K562 (cell line): ENCODE results near the gene TMEM271. TPM values are rescaled to one million over a fixed set of nuclear protein-coding genes. Genes with fewer than 3 reads are reported as not detected.
"Not testable (repeated sequence)": the region's sequence is repeated elsewhere in the genome, so short reads cannot be mapped to it uniquely, and the experiment has no call there.

Experiments used
- ATAC-seq: fragments of 200-7000 bp; cut with Tn5 transposase; 3 replicates; pipeline ENCODE4 v1.9.1; 2020; ENCODE audit warnings: moderate library complexity
- BruUV-seq: library from RNA; stranded (reverse); fragments of 400-500 nt; replicated peaks from 2 replicates; lab custom pipeline; 2021; lab: Mats Ljungman, UMichigan
- CTCF ChIA-PET: fragments of 300-600 bp; formaldehyde crosslinking; extraction: SDS; loops from one replicate; lab custom pipeline; 2021; ENCODE audit warnings: low intra/inter-chr PET ratio; lab: Yijun Ruan, JAX
- POLR2A ChIA-PET: fragments of 300-600, 350-650 bp; sonication (Branson Sonifier 250); formaldehyde crosslinking; extraction: SDS; loops from one replicate; lab custom pipeline; 2021; ENCODE audit warnings: antibody characterized with exemption, inconsistent platforms; lab: Yijun Ruan, JAX
- DNase-seq, 4 experiments: peaks; one replicate each; pipeline versions ENCODE4 v3.0.0 to v3.0.0-alpha.2; 2011 to 2018; ENCODE audit warnings: low spot score in 3 of 4, mixed read lengths in 3 of 4; ENCODE audit errors: extremely low read depth in 1 of 4
- FAIRE-seq: peaks from 2 replicates; lab custom pipeline; 2011; peaks lifted over from hg19 to GRCh38; lab: Jason Lieb, UNC
- H2AFZ ChIP-seq: 2 replicates; pipeline ENCODE4 v1.6.0; 2011; ENCODE audit warnings: low read depth, low read length, control low read depth, inconsistent platforms
- H3K27ac ChIP-seq: fragments of 200-600 bp; 3 replicates; pipeline ENCODE4 v1.8.0; 2011; ENCODE audit warnings: low read depth, mild to moderate bottlenecking, control low read depth, inconsistent platforms, low read length, moderate library complexity, mixed read lengths; ENCODE audit errors: extremely low read depth
- H3K27me3 ChIP-seq, 2 experiments: fragments of 300-600 bp in 1 of 2; 2 replicates in 1 of 2; 3 replicates in 1 of 2; pipeline versions ENCODE4 v1.6.0 to v1.8.0; 2011; ENCODE audit warnings: inconsistent platforms in 2 of 2, low read length in 2 of 2, mild to moderate bottlenecking in 1 of 2, mixed read lengths in 1 of 2, moderate library complexity in 1 of 2; ENCODE audit not compliant: control insufficient read depth in 2 of 2, insufficient read depth in 2 of 2
- H3K36me3 ChIP-seq: fragments of 300-600 bp; 3 replicates; pipeline ENCODE4 v1.8.0; 2011; ENCODE audit warnings: mild to moderate bottlenecking, low read length, inconsistent platforms; ENCODE audit not compliant: control insufficient read depth, insufficient read depth
- H3K4me1 ChIP-seq, 2 experiments: fragments of 200-600 bp in 1 of 2; replicated peaks in 1 of 2; 2 replicates in 1 of 2; 3 replicates in 1 of 2; pipeline versions ENCODE4 v1.5.1 to v1.8.0; 2011; ENCODE audit warnings: inconsistent platforms in 2 of 2, low read length in 2 of 2, mild to moderate bottlenecking in 1 of 2, mixed read lengths in 1 of 2, moderate library complexity in 1 of 2; ENCODE audit not compliant: control insufficient read depth in 2 of 2, insufficient read depth in 2 of 2
- H3K4me2 ChIP-seq: 2 replicates; pipeline ENCODE4 v1.6.1; 2011; ENCODE audit warnings: low read length, control low read depth, inconsistent platforms, mixed read lengths; ENCODE audit not compliant: insufficient read depth
- H3K4me3 ChIP-seq: fragments of 200-600 bp; sonication (generic), shearing (Covaris generic); 2 replicates; pipeline ENCODE4 v1.5.1; 2016; ENCODE audit warnings: control low read depth, inconsistent platforms
- H3K79me2 ChIP-seq: fragments of 200-600 bp; 3 replicates; pipeline ENCODE4 v1.8.0; 2011; ENCODE audit warnings: low read length, inconsistent platforms; ENCODE audit not compliant: control insufficient read depth, insufficient read depth
- H3K9ac ChIP-seq, 2 experiments: 2 replicates each; pipeline versions ENCODE4 v1.6.0 to v1.6.1; 2011; ENCODE audit warnings: low read depth in 2 of 2, low read length in 2 of 2, control low read depth in 1 of 2, inconsistent platforms in 1 of 2, mild to moderate bottlenecking in 1 of 2, mixed read lengths in 1 of 2; ENCODE audit not compliant: insufficient read depth in 1 of 2
- H3K9me1 ChIP-seq: one replicate; pipeline ENCODE4 v1.6.0; 2011; ENCODE audit warnings: inconsistent platforms, mild to moderate bottlenecking, low read length, moderate library complexity; ENCODE audit not compliant: control insufficient read depth, insufficient read depth
- H3K9me3 ChIP-seq: replicated peaks from 2 replicates; pipeline ENCODE4 v1.5.1; 2011; ENCODE audit warnings: low read depth, low read length, inconsistent platforms; ENCODE audit not compliant: control insufficient read depth, insufficient read depth
- H4K20me1 ChIP-seq: replicated peaks from 2 replicates; pipeline ENCODE4 v1.6.1; 2011; ENCODE audit warnings: low read length, inconsistent platforms, mixed read lengths; ENCODE audit not compliant: control insufficient read depth, insufficient read depth
- ARNT ChIP-seq, 2 experiments: fragments of 450-650 bp; IDR thresholded peaks; 2 replicates each; pipeline ENCODE4 v1.6.1; 2016; ENCODE audit warnings: mild to moderate bottlenecking in 1 of 2
- OTX1 ChIP-seq: fragments of 450-650 bp; formaldehyde crosslinking; IDR thresholded peaks from 2 replicates; pipeline ENCODE4 v1.4.0; 2022; ENCODE audit warnings: mild to moderate bottlenecking
- POLR2B ChIP-seq: fragments of 450-650 bp; IDR thresholded peaks from 2 replicates; pipeline ENCODE4 v1.6.1; 2018; ENCODE audit warnings: low read depth; ENCODE audit not compliant: partially characterized antibody
- RAD51 ChIP-seq: fragments of 450-650 bp; IDR thresholded peaks from 2 replicates; pipeline ENCODE4 v1.7.1; 2016; ENCODE audit warnings: low read depth, mild to moderate bottlenecking, borderline replicate concordance
- WGBS: fragments of 100-300 bp; shearing (Covaris generic); methylation state at CpG from one replicate; pipeline ENCODE4 v1.1.6; 2016; ENCODE audit warnings: low coverage, mixed read lengths; ENCODE audit not compliant: insufficient coverage; ENCODE audit errors: missing lambda C conversion rate; 5-methylcytosine and 5-hydroxymethylcytosine counted together
- in situ Hi-C: fragments of 300-500 bp; cut with MboI; formaldehyde crosslinking; loops from 4 replicates; pipeline ENCODE4 v1.15.0; 2018; ENCODE audit warnings: inconsistent platforms, mixed read lengths
- intact Hi-C: fragments of 100-400 bp; cut with micrococcal nuclease; formaldehyde crosslinking; loops from 2 replicates; pipeline ENCODE4 v1.14.2; 2022
- polyA plus RNA-seq, 8 experiments: library from polyadenylated mRNA; depleted of rRNA in 4 of 8; stranded (reverse) in 5 of 8; unstranded in 3 of 8; fragments of >200 nt; fragmentation: Nextera tagmentation in 2 of 8; fragmentation: Illumina TruSeq in 1 of 8; extraction: Ambion mirVana in 2 of 8; extraction: Trizol in 1 of 8; gene quantifications; 2 replicates each; pipeline versions ENCODE4 v1.2.1 to v1.2.3, GENCODE V29; 2011 to 2014; ENCODE audit warnings: inconsistent platforms in 1 of 8, missing spikeins in 1 of 8
- total RNA-seq, 7 experiments: library from RNA; depleted of rRNA in 6 of 7; stranded (reverse); fragments of >200 nt in 6 of 7; fragmentation: Illumina TruSeq in 2 of 7; extraction: Trizol in 2 of 7; gene quantifications; 2 replicates each; pipeline versions ENCODE4 v1.2.1 to v1.2.3, GENCODE V29; 2011 to 2021; ENCODE audit warnings: low replicate concordance in 1 of 7
- TF ChIP-seq, protein P1 (sequence below): IDR thresholded peaks from 2 replicates; pipeline ENCODE4 v1.6.1; 2016; ENCODE audit warnings: missing genetic modification characterization, missing compliant biosample characterization

The TMEM271 gene
- total and polyA plus RNA-seq, 9 of the 15 experiments (the other 6 are each of a cell fraction or from before 2014, with no cell fraction given) = not detected

DNA sequence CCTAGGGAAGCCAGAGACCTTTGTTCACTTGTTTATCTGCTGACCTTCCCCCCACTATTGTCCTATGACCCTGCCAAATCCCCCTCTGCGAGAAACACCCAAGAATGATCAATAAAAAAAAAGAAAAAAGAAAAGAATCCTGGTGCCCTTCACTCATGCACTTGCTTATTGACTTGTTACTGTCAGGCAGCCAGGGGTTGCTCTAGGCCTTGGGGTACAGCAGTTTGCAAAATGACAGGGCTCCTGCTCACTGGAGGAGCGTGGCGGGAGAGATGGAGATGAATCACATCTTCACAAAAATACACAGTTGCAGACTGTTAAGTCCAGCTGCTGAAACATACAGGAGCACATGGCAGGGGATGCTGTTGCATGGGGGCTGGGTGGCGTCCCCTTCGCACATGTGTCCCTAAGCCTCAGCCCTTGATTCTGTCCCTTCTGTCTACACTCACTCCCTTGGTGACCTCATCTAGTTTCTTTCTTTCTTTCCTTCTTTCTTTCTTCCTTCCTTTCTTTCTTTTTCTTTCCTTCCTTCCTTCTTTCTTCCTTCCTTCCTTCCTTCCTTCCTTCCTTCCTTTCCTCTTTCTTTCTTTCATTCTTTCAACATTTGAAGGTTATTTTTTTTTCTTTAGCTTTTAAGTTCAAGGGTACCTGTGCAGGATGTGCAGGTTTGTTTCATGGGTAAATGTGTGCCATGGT, 16.9 kb upstream of the TMEM271 start:
- intact Hi-C loops = no loop called here
- no peak for TF ChIP-seq ARNT (IDR thresholded peaks at IDR 0.05)
- TF ChIP-seq OTX1 (CRISPR knock-in tag) = no peak
- no peak for TF ChIP-seq POLR2B
- no peak for TF ChIP-seq RAD51
- TF ChIP-seq, protein P1, sequence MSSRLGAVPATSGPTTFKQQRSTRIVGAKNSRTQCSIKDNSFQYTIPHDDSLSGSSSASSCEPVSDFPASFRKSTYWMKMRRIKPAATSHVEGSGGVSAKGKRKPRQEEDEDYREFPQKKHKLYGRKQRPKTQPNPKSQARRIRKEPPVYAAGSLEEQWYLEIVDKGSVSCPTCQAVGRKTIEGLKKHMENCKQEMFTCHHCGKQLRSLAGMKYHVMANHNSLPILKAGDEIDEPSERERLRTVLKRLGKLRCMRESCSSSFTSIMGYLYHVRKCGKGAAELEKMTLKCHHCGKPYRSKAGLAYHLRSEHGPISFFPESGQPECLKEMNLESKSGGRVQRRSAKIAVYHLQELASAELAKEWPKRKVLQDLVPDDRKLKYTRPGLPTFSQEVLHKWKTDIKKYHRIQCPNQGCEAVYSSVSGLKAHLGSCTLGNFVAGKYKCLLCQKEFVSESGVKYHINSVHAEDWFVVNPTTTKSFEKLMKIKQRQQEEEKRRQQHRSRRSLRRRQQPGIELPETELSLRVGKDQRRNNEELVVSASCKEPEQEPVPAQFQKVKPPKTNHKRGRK (tag) = peak; percentile 65
- CTCF ChIA-PET = no interaction called here

DNA sequence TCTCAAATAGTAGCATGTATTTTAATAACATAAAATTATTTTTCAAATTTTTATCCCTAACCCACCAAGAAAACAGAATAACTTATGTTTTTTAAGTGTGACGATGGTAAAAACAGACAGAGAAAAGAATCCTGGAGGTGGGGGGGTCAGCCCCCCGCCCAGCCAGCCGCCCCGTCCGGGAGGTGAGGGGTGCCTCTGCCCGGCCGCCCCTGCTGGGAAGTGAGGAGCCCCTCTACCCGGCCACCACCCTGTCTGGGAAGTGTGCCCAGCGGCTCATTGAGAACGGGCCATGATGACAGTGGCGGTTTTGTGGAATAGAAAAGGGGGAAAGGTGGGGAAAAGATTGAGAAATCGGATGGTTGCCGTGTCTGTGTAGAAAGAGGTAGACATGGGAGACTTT, 16.1 kb upstream of the TMEM271 start:
- WGBS = 1% methylated on average over 11 of the region's 13 CpGs
- in situ Hi-C loops, H2AFZ ChIP-seq, H3K9me1 ChIP-seq, H3K27ac ChIP-seq, intact Hi-C loops, H3K9me3 ChIP-seq, H3K79me2 ChIP-seq, CTCF ChIA-PET, H3K36me3 ChIP-seq, H3K4me3 ChIP-seq, ATAC-seq, POLR2A ChIA-PET, FAIRE-seq, H3K9ac ChIP-seq, DNase-seq, H3K4me2 ChIP-seq, BruUV-seq, H4K20me1 ChIP-seq: not testable (repeated sequence)
- peaks cover 0 to 19% of the 10 kb centered on the region in 2 experiments; a peak in 2 of 5 replicates for H3K27me3 ChIP-seq
- H3K4me1 ChIP-seq = peaks cover 0 to 11% of the 10 kb centered on the region in 2 experiments; a peak in 3 of 5 replicates

More for the DNA sequence above, 16.9 kb upstream of the TMEM271 start:
- H3K4me2 ChIP-seq = no peak overlapping the region
- in situ Hi-C loops = no loop called here
- ATAC-seq (no peak), DNase-seq (no peak), FAIRE-seq (no peak)
- no peak overlapping the region for H3K4me3 ChIP-seq
- BruUV-seq = no TSS peak
- peaks cover 0 to 8% of the 10 kb centered on the region in 2 experiments; a peak in 2 of 5 replicates for H3K4me1 ChIP-seq
- no peak overlapping the region for H3K27ac ChIP-seq
- H4K20me1 ChIP-seq = no peaks in the 10 kb centered on the region
- H3K36me3 ChIP-seq = no peaks in the 10 kb centered on the region
- no peak overlapping the region for H2AFZ ChIP-seq
- H3K9ac ChIP-seq = no peak overlapping the region
- peaks cover 0 to 14% of the 10 kb centered on the region in 2 experiments; a peak in 2 of 5 replicates for H3K27me3 ChIP-seq
- 4% methylated on average over 5 of the region's 5 CpGs for WGBS
- POLR2A ChIA-PET = no interaction called here
- H3K9me3 ChIP-seq = peaks cover 7% of the 10 kb centered on the region
- H3K79me2 ChIP-seq = no peaks in the 10 kb centered on the region
- H3K9me1 ChIP-seq = no peaks in the 10 kb centered on the region
